ENCODE measurements around the gene NETO2. TPM values are rescaled to one million over a fixed set of nuclear protein-coding genes. Genes with fewer than 3 reads are reported as not detected.

The NETO2 gene
- total and polyA plus RNA-seq, 7 donors = 1.6 to 30.5 (median 3.9) TPM

DNA sequence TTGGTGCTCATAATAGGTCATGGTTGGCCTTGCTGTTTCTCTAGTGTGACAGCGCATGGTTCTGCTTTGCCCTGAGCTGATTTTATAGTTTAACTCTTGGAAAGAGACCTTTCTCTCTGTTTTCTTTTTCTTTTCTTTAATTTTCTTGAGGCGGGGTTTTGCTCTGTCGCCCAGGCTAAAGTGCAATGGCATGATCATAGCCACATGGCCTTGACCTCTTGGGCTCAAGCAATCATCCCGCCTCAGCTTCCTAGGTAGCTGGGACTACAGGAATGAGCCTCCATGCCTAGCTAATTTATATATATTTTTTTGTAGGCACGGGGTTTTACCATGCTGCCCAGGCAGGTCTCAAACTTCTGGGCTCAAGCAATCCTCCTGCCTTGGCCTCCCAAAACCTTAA lies 89.8 kb downstream of the NETO2 start:
- ATAC-seq (no peak), DNase-seq (no peak)
- Histone ChIP-seq H3K9me3 (no peaks in the 10 kb centered on the region), H3K36me3 (ENCODE audit: insufficient read depth in 1 of 2, low read depth in 1 of 2) (no peaks in the 10 kb centered on the region), H3K4me1 (no peaks in the 10 kb centered on the region), H3K4me3 (no peak overlapping the region), H3K27me3 (ENCODE audit: insufficient read depth in 3 of 3, low read length in 2 of 3) (peaks cover 0 to 4% (median 2%) of the 10 kb centered on the region in 3 donors), H3K27ac (no peak overlapping the region)
- intact Hi-C loops (cut with DNase I) = loop anchor here in 1 of 2 donors (10.0 kb wide), 1 partner anchor 59 kb away; no protein-coding TSS in a partner anchor
- TF ChIP-seq, protein P1, sequence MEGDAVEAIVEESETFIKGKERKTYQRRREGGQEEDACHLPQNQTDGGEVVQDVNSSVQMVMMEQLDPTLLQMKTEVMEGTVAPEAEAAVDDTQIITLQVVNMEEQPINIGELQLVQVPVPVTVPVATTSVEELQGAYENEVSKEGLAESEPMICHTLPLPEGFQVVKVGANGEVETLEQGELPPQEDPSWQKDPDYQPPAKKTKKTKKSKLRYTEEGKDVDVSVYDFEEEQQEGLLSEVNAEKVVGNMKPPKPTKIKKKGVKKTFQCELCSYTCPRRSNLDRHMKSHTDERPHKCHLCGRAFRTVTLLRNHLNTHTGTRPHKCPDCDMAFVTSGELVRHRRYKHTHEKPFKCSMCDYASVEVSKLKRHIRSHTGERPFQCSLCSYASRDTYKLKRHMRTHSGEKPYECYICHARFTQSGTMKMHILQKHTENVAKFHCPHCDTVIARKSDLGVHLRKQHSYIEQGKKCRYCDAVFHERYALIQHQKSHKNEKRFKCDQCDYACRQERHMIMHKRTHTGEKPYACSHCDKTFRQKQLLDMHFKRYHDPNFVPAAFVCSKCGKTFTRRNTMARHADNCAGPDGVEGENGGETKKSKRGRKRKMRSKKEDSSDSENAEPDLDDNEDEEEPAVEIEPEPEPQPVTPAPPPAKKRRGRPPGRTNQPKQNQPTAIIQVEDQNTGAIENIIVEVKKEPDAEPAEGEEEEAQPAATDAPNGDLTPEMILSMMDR (IDR thresholded peaks at IDR 0.05) = no peak
- 91 to 95% (median 94%) methylated on average over 5 of the region's 5 CpGs for WGBS, 3 donors

DNA sequence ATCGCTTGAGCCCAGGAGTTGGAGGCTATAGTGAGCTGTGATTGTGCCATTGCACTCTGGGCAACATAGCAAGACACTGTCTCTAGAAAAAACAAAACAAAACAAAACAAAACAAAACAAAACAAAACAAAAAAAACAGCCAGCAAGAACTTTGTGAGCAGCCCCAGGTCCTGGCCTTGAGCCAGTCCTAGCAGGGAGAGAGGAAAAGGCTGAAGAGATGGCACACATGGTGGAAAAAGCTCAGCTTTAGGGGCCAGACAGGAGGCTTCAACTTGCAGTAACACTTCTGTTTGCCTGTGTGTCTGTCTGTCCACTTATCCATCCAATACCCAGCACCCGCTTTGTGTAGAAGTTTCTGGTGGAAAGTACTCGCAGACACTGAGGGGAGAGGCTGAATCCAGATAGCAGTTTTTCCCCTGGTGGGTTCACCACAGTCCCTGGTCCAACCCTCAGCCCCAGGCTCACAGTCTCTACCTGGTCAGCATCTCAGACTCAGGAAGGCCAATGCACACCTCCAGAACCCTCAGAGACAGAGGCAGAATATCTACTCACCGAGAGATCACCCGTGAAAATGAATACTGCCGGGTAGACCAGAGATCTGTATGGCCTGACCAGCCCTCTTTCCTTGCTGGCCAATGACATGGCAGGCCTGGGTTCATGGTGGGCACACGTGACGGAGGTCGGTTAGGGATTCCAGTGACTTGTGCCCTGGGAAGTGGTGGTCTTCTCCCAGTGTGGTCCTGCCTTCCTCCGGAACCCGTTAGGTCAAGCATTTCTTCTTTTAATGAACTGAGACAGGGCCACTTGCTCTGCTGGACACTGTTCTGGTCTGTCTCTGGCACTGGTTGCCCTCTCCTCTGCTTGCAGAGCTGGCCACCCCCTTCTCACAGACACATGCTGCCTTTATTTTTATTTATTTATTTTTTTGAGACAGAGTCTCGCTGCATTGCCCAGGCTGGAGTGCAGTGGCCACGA lies 90.8 kb downstream of the NETO2 start:
- ATAC-seq = no peak
- Histone ChIP-seq H3K9me3 (no peaks in the 10 kb centered on the region), H3K4me3 (no peak overlapping the region), H3K36me3 (ENCODE audit: insufficient read depth in 1 of 2, low read depth in 1 of 2) (no peaks in the 10 kb centered on the region), H3K4me1 (no peaks in the 10 kb centered on the region), H3K27ac (no peak overlapping the region), H3K27me3 (ENCODE audit: insufficient read depth in 3 of 3, low read length in 2 of 3) (peaks cover 0 to 2% (median 0%) of the 10 kb centered on the region in 3 donors)
- WGBS, 3 donors = 75 to 84% (median 78%) methylated on average over 13 of the region's 13 CpGs
- intact Hi-C loops (cut with DNase I) = loop anchor here in 1 of 2 donors (10.0 kb wide), 1 partner anchor 58 kb away; no protein-coding TSS in a partner anchor
- no peak for DNase-seq
- TF ChIP-seq, protein P1 (IDR thresholded peaks at IDR 0.05) = no peak

DNA sequence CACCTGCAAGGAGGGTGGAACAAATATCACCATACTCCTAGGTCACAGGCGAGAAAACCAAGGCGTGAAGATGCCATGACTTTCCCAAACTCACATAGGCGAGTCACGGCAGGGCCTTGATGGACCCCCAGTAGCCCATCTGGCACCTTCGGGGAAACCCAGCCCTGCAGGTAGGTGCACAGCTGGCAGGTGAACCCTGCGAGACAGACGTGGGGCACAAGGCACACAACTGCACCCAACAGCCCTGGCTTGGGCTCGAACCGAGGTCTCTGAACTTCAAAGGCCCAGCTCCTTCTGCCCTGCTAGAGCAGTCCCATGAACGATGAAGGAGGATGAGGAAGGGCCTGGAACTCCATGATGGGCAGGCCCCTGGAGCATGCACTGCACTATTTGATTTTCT lies 92.7 kb downstream of the NETO2 start:
- TF ChIP-seq, protein P1 (IDR thresholded peaks at IDR 0.05) = no peak
- H3K36me3 ChIP-seq (ENCODE audit: insufficient read depth in 1 of 2, low read depth in 1 of 2) = no peaks in the 10 kb centered on the region
- peaks cover 0 to 2% (median 0%) of the 10 kb centered on the region in 3 donors for H3K27me3 ChIP-seq (ENCODE audit: insufficient read depth in 3 of 3, low read length in 2 of 3)
- no peak overlapping the region for H3K4me3 ChIP-seq
- intact Hi-C loops (cut with DNase I) = loop anchor here in 1 of 2 donors (10.0 kb wide), 1 partner anchor 56 kb away; no protein-coding TSS in a partner anchor
- no peak for DNase-seq
- no peaks in the 10 kb centered on the region for H3K4me1 ChIP-seq
- H3K9me3 ChIP-seq = no peaks in the 10 kb centered on the region
- H3K27ac ChIP-seq = no peak overlapping the region
- 94 to 96% (median 95%) methylated on average over 10 of the region's 10 CpGs for WGBS, 3 donors
- ATAC-seq = no peak

DNA sequence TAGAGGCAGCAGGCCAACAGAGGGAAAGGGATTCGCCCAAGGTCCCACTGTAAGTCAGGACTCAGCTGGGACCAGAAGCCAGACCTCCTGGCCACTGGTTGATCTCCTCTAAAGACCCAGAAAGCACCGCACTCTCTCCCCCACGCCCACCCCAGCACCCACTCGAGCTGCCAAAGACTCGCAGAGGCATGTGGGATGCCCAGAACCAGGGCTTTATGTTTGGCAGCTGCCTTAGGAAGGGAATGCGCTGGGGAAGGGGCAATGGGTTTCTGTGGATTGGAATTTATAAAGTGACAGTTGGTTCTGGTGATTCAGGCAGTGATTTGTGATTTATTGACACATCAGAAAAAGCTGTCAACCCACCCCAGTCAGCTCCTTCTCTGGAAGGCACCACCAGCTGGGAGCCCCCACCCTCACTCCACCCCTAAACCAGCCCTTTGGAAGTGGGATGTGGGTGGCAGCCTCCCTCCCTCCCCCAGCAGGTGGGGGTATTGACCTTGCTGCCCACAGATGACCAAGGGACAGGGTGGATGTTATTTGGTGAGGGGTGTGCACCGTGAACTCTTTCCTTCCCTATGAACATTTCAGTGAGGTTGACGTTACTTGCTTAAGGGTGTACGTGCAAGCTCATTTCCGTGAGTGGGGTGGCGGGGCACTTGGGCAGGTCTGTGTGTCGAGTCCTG lies 93.7 kb downstream of the NETO2 start:
- no peak overlapping the region for H3K27ac ChIP-seq
- no peak overlapping the region for H3K4me3 ChIP-seq
- H3K4me1 ChIP-seq = no peaks in the 10 kb centered on the region
- TF ChIP-seq, protein P1 (IDR thresholded peaks at IDR 0.05) = no peak
- DNase-seq (no peak), ATAC-seq (no peak)
- H3K9me3 ChIP-seq = no peaks in the 10 kb centered on the region
- intact Hi-C loops (cut with DNase I) = loop anchor here in 1 of 2 donors (10.0 kb wide), 1 partner anchor 55 kb away; no protein-coding TSS in a partner anchor
- no peaks in the 10 kb centered on the region for H3K36me3 ChIP-seq (ENCODE audit: insufficient read depth in 1 of 2, low read depth in 1 of 2)
- WGBS, 3 donors = 70 to 79% (median 77%) methylated on average over 12 of the region's 12 CpGs
- H3K27me3 ChIP-seq (ENCODE audit: insufficient read depth in 3 of 3, low read length in 2 of 3) = peaks cover 0 to 2% (median 0%) of the 10 kb centered on the region in 3 donors
